Central memory CD4-positive, alpha-beta T cell (primary cell): Measurements from ENCODE around the gene SPECC1L.
"Not testable (repeated sequence)": the region's sequence is repeated elsewhere in the genome, so short reads cannot be mapped to it uniquely, and the experiment has no call there.

ENCODE experiments used
- DNase-seq: peaks from one replicate; pipeline ENCODE4 v3.0.0; 2022

The SPECC1L gene

GRCh38 chr22:24247564-24248344 is 22.9 kb upstream of the SPECC1L start:
- peak; percentile 12 for DNase-seq

- DNase-seq, result not testable (repeated sequence)
Observed at GRCh38 chr22:24248611-24249010, 22.0 kb upstream of the SPECC1L start.

- not testable (repeated sequence) for DNase-seq
Observed at GRCh38 chr22:24249413-24249812, 21.2 kb upstream of the SPECC1L start.

GRCh38 chr22:24251286-24251685 is 19.3 kb upstream of the SPECC1L start:
- DNase-seq, result not testable (repeated sequence)

- DNase-seq, result not testable (repeated sequence)
Observed at GRCh38 chr22:24253126-24253525, 17.5 kb upstream of the SPECC1L start.

- not testable (repeated sequence) for DNase-seq
Observed at GRCh38 chr22:24256136-24256535, 14.5 kb upstream of the SPECC1L start.

- not testable (repeated sequence) for DNase-seq
Observed at GRCh38 chr22:24256736-24257135, 13.9 kb upstream of the SPECC1L start.

GRCh38 chr22:24259459-24259858 is 11.2 kb upstream of the SPECC1L start:
- DNase-seq, result peak; percentile 69

- not testable (repeated sequence) for DNase-seq
Observed at GRCh38 chr22:24262185-24262749, 8.4 kb upstream of the SPECC1L start.

- not testable (repeated sequence) for DNase-seq
Observed at GRCh38 chr22:24263479-24263878, 7.2 kb upstream of the SPECC1L start.

GRCh38 chr22:24264329-24264896 is 6.2 kb upstream of the SPECC1L start:
- DNase-seq, result not testable (repeated sequence)

- no peak for DNase-seq
Observed at GRCh38 chr22:24265734-24266133, 4.9 kb upstream of the SPECC1L start.

- DNase-seq, result not testable (repeated sequence)
Observed at GRCh38 chr22:24266495-24266894, 4.1 kb upstream of the SPECC1L start.

GRCh38 chr22:24271386-24271854 is 789 bp downstream of the SPECC1L start:
- no peak for DNase-seq

- DNase-seq, result not testable (repeated sequence)
Observed at GRCh38 chr22:24273031-24273430, 2.4 kb downstream of the SPECC1L start.

GRCh38 chr22:24273906-24274305 is 3.3 kb downstream of the SPECC1L start:
- DNase-seq, result not testable (repeated sequence)

- not testable (repeated sequence) for DNase-seq
Observed at GRCh38 chr22:24274696-24275405, 4.2 kb downstream of the SPECC1L start.

- not testable (repeated sequence) for DNase-seq
Observed at GRCh38 chr22:24280363-24280762, 9.7 kb downstream of the SPECC1L start.

- DNase-seq, result no peak
Observed at GRCh38 chr22:24282401-24282800, 11.8 kb downstream of the SPECC1L start.

- no peak for DNase-seq
Observed at GRCh38 chr22:24284747-24285203, 14.1 kb downstream of the SPECC1L start.

- DNase-seq, result peak; percentile 9
Observed at GRCh38 chr22:24285245-24285644, 14.6 kb downstream of the SPECC1L start.

GRCh38 chr22:24287212-24287611 is 16.6 kb downstream of the SPECC1L start:
- DNase-seq, result not testable (repeated sequence)

GRCh38 chr22:24287801-24288200 is 17.2 kb downstream of the SPECC1L start:
- not testable (repeated sequence) for DNase-seq
